ENCODE results near the gene OR8K3.

DNA sequence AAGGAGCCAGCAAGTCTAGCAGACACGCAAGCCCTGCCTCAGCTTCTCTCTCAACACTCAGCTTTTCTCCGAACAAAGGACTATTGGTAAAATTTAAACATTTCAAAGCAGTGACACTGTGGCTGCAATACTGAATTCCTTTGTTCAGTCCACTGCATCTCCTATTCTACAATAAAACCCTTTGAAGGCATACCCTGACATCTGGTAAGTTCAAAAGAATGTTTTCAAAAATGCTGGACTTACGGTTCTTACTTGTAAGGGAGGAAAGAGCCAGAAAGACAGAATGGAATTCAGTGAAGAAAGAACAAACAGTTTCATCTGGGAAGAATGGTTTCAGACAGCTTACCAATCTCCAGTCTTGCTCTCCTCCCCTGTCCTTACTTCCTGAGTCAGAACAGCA is 18.2 kb downstream of the OR8K3 start:
- TF ChIP-seq POLR2AphosphoS5 (IDR thresholded peaks at IDR 0.05; ENCODE audit: low read depth): no peak
- no peak for TF ChIP-seq GABPA (IDR thresholded peaks at IDR 0.05; ENCODE audit: low read depth)
